HepG2 (cell line): ENCODE data around the gene TBX10. TPM values are rescaled to one million over a fixed set of nuclear protein-coding genes. Genes with fewer than 3 reads are reported as not detected.

Experiments used
- ATF7-NPFF ChIP-seq: sonication (generic); formaldehyde crosslinking; IDR thresholded peaks from 2 replicates; pipeline ENCODE4 v1.8.1; 2023; ENCODE audit warnings: mild to moderate bottlenecking, low read depth, missing genetic modification reagents, moderate library complexity
- CC2D1A ChIP-seq: sonication (generic); formaldehyde crosslinking; IDR thresholded peaks from 2 replicates; pipeline ENCODE4 v1.8.1; 2023; ENCODE audit warnings: mild to moderate bottlenecking, missing genetic modification reagents
- EZH2 ChIP-seq: conservative IDR thresholded peaks from 2 replicates; pipeline ENCODE4 v1.6.1; 2012; ENCODE audit warnings: mild to moderate bottlenecking, low read depth, low read length, moderate library complexity
- KDM4B ChIP-seq: sonication (generic); formaldehyde crosslinking; IDR thresholded peaks from 2 replicates; pipeline ENCODE4 v1.4.0; 2020; ENCODE audit warnings: missing genetic modification reagents
- MYNN ChIP-seq: sonication (generic); formaldehyde crosslinking; IDR thresholded peaks from 2 replicates; pipeline ENCODE4 v1.4.0; 2020; ENCODE audit warnings: mild to moderate bottlenecking, low read depth, missing genetic modification reagents
- REXO4 ChIP-seq: sonication (generic); formaldehyde crosslinking; IDR thresholded peaks from 2 replicates; pipeline ENCODE4 v1.8.0; 2022; ENCODE audit warnings: missing genetic modification reagents, mild to moderate bottlenecking, borderline replicate concordance
- SALL2 ChIP-seq: sonication (generic); formaldehyde crosslinking; IDR thresholded peaks from 2 replicates; pipeline ENCODE4 v1.8.1; 2023; ENCODE audit warnings: mild to moderate bottlenecking, missing genetic modification reagents, inconsistent platforms
- WIZ ChIP-seq: sonication (generic); formaldehyde crosslinking; IDR thresholded peaks from 2 replicates; pipeline ENCODE4 v1.5.1; 2020; ENCODE audit warnings: mild to moderate bottlenecking, missing genetic modification reagents
- ZNF225 ChIP-seq: sonication (generic); formaldehyde crosslinking; IDR thresholded peaks from 2 replicates; pipeline ENCODE4 v1.4.0; 2020; ENCODE audit warnings: mild to moderate bottlenecking, missing genetic modification reagents
- ZNF232 ChIP-seq: sonication (generic); formaldehyde crosslinking; IDR thresholded peaks from 2 replicates; pipeline ENCODE4 v1.4.0; 2020; ENCODE audit warnings: missing genetic modification reagents, borderline replicate concordance
- ZNF260 ChIP-seq: sonication (generic); formaldehyde crosslinking; IDR thresholded peaks from 2 replicates; pipeline ENCODE4 v1.4.0; 2020; ENCODE audit warnings: missing genetic modification reagents, low read depth, mild to moderate bottlenecking, borderline replicate concordance
- ZNF44 ChIP-seq: sonication (generic); formaldehyde crosslinking; IDR thresholded peaks from 2 replicates; pipeline ENCODE4 v1.5.1; 2020; ENCODE audit warnings: mild to moderate bottlenecking, missing genetic modification reagents
- ZNF547 ChIP-seq: sonication (generic); formaldehyde crosslinking; IDR thresholded peaks from 2 replicates; pipeline ENCODE4 v1.5.1; 2020; ENCODE audit warnings: mild to moderate bottlenecking, missing genetic modification reagents
- ZNF549 ChIP-seq: sonication (generic); formaldehyde crosslinking; IDR thresholded peaks from 2 replicates; pipeline ENCODE4 v1.5.0; 2020; ENCODE audit warnings: missing genetic modification reagents
- ZNF678 ChIP-seq: sonication (generic); formaldehyde crosslinking; IDR thresholded peaks from 2 replicates; pipeline ENCODE4 v1.4.0; 2020; ENCODE audit warnings: mild to moderate bottlenecking, missing genetic modification reagents
- ZNF703 ChIP-seq: sonication (generic); formaldehyde crosslinking; IDR thresholded peaks from 2 replicates; pipeline ENCODE4 v1.5.1; 2020; ENCODE audit warnings: missing genetic modification reagents, mild to moderate bottlenecking, moderate library complexity, borderline replicate concordance
- polyA plus RNA-seq, 8 experiments: library from polyadenylated mRNA; depleted of rRNA in 3 of 8; stranded (reverse) in 7 of 8; unstranded in 1 of 8; fragments of >200 nt; fragmentation: Illumina TruSeq in 4 of 8; extraction: Trizol in 4 of 8; gene quantifications; 2 replicates each; pipeline versions ENCODE4 v1.2.1 to v1.2.3, GENCODE V29; 2011 to 2016; ENCODE audit warnings: low read depth in 4 of 8, missing spikeins in 1 of 8, mixed read lengths in 1 of 8; ENCODE audit not compliant: insufficient read depth in 1 of 8
- total RNA-seq, 5 experiments: library from RNA; depleted of rRNA; stranded (reverse); fragments of >200 nt; fragmentation: Illumina TruSeq; extraction: Trizol; gene quantifications; 2 replicates each; pipeline ENCODE4 v1.2.3, GENCODE V29; 2016; ENCODE audit warnings: low read depth in 1 of 5
- TF ChIP-seq, protein P1 (sequence below): sonication (generic); formaldehyde crosslinking; IDR thresholded peaks from 2 replicates; pipeline ENCODE4 v1.4.0; 2020; ENCODE audit warnings: mild to moderate bottlenecking, missing genetic modification reagents, borderline replicate concordance
- TF ChIP-seq, protein P2 (sequence below): sonication (generic); formaldehyde crosslinking; IDR thresholded peaks from 2 replicates; pipeline ENCODE4 v1.4.0; 2020; ENCODE audit warnings: missing genetic modification reagents
- TF ChIP-seq, protein P3 (sequence below): sonication (generic); formaldehyde crosslinking; IDR thresholded peaks from 2 replicates; pipeline ENCODE4 v1.4.0; 2020; ENCODE audit warnings: missing genetic modification reagents
- TF ChIP-seq, protein P4 (sequence below): IDR thresholded peaks from 2 replicates; pipeline ENCODE4 v1.6.1; 2012; ENCODE audit warnings: low read depth, low read length, improper control_type of control experiment

Gene TBX10
- total and polyA plus RNA-seq, 2 of the 13 experiments (the other 11 are each of a cell fraction or from before 2014, with no cell fraction given), result 0.27 to 1.7 TPM

DNA sequence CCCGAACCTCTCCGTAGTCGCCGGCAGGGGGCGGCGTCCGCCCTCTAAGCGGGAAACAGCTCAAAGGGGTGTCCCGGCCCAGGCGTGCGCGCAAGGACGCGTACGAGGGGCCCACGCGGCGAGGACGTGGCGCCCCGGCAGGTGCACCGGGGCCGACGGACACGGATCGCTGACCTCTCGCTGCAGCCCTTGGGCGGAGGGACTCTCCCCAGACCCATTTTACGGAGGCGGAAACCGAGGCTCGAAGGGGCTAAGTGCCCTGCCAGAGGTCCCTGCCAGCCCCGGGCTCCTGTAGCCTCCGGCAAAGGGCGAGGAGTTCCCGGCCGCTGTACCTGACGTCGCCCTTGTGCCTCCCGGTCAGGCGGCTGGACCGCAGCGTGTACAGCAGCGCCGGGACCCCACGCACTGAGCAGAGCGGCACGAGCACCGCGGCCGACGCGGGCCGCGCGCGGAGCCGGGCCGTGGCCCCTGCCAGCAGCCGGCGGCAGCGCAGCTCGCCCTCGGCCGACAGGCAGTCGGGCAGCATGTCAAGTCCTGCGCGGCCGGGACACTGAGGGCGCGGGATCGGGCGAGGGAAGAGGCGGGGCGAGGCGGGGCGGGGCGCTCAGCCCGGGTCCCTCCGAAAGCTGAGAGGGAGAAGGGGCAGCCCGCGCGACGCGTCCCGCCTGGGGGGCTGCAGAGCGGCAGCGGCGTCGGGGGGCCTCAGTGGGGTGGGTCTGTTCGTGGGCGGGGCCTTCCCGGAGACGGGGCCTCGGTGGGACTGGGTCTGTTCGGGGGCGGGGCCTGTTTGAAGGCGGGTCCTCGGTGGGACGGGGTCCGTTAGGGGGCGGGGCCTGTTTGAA is 10.0 kb downstream of the TBX10 start, which contains the start of gene NUDT8 (continued):
- TF ChIP-seq ZNF232 (peak; percentile 89; the same call in 1 of the 2 replicates), ZNF225 (CRISPR knock-in tag) (no peak), KDM4B (CRISPR knock-in tag) (0 out of 2 replicates have a peak, but pooled peaks have one; percentile 40), CC2D1A (no peak), ZNF44 (no peak), ZNF260 (no peak), ZNF703 (CRISPR knock-in tag) (no peak), REXO4 (CRISPR knock-in tag) (peak; percentile 87; the same call in 1 of the 2 replicates), ATF7-NPFF (CRISPR knock-in tag) (peak; percentile 56), ZNF678 (CRISPR knock-in tag) (peak; percentile 85; the same call in 1 of the 2 replicates), EZH2 (no peak), SALL2 (CRISPR knock-in tag) (peak; percentile 79; the same call in 1 of the 2 replicates), ZNF547 (CRISPR knock-in tag) (peak; percentile 62; the same call in 1 of the 2 replicates), MYNN (CRISPR knock-in tag) (peak; percentile 83; the same call in 1 of the 2 replicates), WIZ (CRISPR knock-in tag) (no peak), ZNF549 (CRISPR knock-in tag) (no peak)
- TF ChIP-seq, protein P1, sequence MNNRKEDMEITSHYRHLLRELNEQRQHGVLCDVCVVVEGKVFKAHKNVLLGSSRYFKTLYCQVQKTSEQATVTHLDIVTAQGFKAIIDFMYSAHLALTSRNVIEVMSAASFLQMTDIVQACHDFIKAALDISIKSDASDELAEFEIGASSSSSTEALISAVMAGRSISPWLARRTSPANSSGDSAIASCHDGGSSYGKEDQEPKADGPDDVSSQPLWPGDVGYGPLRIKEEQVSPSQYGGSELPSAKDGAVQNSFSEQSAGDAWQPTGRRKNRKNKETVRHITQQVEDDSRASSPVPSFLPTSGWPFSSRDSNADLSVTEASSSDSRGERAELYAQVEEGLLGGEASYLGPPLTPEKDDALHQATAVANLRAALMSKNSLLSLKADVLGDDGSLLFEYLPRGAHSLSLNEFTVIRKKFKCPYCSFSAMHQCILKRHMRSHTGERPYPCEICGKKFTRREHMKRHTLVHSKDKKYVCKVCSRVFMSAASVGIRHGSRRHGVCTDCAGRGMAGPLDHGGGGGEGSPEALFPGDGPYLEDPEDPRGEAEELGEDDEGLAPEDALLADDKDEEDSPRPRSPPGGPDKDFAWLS (CRISPR knock-in tag), result no peak
- TF ChIP-seq, protein P2, sequence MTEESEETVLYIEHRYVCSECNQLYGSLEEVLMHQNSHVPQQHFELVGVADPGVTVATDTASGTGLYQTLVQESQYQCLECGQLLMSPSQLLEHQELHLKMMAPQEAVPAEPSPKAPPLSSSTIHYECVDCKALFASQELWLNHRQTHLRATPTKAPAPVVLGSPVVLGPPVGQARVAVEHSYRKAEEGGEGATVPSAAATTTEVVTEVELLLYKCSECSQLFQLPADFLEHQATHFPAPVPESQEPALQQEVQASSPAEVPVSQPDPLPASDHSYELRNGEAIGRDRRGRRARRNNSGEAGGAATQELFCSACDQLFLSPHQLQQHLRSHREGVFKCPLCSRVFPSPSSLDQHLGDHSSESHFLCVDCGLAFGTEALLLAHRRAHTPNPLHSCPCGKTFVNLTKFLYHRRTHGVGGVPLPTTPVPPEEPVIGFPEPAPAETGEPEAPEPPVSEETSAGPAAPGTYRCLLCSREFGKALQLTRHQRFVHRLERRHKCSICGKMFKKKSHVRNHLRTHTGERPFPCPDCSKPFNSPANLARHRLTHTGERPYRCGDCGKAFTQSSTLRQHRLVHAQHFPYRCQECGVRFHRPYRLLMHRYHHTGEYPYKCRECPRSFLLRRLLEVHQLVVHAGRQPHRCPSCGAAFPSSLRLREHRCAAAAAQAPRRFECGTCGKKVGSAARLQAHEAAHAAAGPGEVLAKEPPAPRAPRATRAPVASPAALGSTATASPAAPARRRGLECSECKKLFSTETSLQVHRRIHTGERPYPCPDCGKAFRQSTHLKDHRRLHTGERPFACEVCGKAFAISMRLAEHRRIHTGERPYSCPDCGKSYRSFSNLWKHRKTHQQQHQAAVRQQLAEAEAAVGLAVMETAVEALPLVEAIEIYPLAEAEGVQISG (CRISPR knock-in tag), result peak; percentile 59
- TF ChIP-seq, protein P3, sequence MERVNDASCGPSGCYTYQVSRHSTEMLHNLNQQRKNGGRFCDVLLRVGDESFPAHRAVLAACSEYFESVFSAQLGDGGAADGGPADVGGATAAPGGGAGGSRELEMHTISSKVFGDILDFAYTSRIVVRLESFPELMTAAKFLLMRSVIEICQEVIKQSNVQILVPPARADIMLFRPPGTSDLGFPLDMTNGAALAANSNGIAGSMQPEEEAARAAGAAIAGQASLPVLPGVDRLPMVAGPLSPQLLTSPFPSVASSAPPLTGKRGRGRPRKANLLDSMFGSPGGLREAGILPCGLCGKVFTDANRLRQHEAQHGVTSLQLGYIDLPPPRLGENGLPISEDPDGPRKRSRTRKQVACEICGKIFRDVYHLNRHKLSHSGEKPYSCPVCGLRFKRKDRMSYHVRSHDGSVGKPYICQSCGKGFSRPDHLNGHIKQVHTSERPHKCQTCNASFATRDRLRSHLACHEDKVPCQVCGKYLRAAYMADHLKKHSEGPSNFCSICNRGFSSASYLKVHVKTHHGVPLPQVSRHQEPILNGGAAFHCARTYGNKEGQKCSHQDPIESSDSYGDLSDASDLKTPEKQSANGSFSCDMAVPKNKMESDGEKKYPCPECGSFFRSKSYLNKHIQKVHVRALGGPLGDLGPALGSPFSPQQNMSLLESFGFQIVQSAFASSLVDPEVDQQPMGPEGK (CRISPR knock-in tag), result peak; percentile 82
- TF ChIP-seq, protein P4, sequence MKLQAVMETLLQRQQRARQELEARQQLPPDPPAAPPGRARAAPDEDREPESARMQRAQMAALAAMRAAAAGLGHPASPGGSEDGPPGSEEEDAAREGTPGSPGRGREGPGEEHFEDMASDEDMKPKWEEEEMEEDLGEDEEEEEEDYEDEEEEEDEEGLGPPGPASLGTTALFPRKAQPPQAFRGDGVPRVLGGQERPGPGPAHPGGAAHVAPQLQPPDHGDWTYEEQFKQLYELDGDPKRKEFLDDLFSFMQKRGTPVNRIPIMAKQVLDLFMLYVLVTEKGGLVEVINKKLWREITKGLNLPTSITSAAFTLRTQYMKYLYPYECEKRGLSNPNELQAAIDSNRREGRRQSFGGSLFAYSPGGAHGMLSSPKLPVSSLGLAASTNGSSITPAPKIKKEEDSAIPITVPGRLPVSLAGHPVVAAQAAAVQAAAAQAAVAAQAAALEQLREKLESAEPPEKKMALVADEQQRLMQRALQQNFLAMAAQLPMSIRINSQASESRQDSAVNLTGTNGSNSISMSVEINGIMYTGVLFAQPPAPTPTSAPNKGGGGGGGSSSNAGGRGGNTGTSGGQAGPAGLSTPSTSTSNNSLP, result no peak
